Glomerular visceral epithelial cell (primary cell): ENCODE results near the gene ASTN2.

Experiments
- DNase-seq: peaks from one replicate; pipeline ENCODE4 v3.0.0-alpha.2; 2016; ENCODE audit errors: extremely low spot score

ASTN2 gene

DNA sequence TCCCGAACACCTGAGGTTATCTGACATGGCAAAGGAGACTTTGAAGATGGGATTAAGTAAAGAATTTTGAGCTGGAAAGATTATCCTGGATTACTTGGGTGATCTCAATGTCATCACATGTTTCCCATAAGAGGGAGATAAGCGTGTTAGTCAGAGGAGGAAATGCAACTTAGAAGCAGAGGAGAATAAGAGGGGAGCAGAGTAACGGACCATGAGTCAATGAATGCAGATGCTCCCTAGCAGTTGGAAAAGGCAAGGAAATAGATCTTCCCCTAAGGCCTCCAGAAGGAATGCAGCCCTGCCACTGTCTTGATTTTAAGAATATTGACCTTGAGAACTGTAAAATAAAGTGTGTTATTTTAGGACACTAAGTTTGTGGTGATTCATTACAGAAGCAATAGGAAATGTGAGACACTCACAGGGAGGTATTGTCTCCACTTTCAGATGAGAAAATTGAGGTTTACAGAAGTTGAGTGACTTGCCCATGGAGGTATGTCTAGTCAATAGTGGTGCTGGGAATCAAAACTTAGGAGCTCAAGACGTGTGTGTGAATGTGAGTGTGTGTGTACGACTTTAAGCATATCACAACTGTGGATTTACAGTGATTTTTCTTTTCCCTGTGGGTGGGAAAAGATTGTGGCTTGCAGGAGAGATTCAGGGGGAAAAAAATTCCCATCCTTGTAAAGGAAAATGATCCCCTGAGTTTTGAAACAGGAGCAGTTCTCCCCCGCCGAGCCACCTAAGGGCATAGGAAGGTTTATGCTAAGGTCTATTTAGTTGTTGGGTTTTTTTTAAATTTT is 602.4 kb downstream of the ASTN2 start:
- no peak for DNase-seq

DNA sequence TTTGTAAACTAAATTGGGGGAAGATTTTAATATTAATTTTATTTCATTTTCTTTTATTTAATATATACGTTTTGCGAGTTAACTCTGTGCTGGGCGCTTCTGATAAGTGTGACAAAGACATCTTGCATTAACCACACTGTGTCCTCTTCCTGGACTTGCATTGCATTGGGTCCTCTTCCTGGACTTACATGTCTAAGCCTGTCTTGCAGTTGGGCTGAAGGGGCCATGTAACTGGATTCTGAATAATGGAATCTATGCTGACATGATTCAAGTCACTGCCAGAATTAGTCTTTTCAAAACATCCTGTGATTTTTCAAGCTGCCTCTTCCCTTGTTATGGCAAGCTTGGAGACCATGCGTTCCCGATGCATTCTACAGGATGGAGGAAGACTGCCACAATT is 605.2 kb downstream of the ASTN2 start:
- DNase-seq: no peak

DNA sequence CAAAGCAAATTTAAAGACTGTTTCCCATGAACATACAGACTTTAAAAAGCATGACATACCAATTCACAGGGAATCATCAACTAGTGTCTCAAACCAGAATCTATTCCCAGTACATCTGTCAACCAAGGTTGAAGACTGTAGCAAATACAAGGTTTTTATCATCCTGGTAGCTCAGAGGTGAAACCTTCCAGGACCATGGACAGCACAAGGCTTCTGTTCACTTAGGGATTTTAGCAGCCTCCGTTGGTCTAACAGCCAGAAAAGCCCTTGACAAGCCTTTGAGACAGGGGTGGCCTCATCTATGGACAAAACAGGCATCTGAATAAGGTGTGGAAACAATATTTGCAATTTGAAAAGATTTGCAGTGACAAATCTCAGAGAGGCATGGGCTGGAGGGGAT is 608.8 kb downstream of the ASTN2 start:
- peak; percentile 10 for DNase-seq

DNA sequence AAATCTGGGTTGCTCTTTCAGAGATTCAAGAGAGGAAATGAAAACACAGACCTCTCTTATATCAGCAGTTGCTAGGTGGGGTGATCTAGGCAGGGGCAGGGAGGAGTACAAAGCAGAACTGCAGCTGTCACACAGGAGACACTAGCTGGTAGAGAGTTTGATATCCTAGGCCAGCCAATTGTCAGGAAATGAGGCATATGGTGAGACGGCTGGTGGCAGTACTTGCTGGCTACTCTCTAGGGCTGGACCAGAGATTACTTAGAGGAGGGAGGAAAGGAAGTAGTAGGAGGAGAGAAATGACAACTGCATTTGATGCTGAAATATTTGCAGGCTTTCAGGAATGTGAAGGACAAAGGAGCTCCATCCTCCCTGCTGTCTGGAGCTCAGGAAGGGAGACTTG is 614.0 kb downstream of the ASTN2 start:
- no peak for DNase-seq

DNA sequence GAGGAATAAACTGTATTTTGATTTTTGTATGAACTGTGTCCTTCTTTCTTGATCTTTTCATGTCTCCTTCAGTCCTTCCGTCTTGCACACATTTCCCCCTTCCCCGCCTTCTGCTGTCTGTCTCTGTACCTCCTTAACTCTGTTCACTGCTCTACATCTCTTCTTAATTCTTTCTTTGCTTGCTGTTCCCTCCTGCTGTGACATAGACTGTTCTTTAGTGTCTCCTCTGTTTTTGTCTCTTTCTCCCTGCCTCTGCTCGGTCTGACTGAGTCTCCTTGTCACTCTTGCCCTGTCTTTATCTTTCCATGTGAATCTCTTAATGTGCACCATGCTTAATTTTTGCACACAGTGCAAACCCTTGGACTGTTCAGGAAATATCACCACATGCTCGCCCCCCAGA is 614.8 kb downstream of the ASTN2 start:
- no peak for DNase-seq

DNA sequence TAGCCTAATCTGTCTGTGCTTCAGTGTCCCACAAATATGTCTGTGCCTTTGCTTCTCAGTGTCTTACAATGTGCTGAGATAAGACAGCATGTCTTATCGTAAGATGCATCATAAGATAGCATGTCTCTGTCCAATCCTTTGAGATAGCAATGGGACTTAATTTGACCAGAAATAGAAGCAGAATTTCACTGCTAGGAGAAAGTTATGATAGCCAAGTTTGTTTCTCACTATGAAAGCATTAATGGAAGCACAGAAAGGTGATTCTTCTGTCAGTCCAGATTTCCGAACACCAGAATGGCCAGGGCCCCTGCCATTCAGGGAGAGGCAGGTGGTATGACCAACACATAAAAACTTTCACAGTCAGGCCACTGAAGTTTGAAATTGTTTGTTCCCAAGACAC is 616.3 kb downstream of the ASTN2 start:
- no peak for DNase-seq

DNA sequence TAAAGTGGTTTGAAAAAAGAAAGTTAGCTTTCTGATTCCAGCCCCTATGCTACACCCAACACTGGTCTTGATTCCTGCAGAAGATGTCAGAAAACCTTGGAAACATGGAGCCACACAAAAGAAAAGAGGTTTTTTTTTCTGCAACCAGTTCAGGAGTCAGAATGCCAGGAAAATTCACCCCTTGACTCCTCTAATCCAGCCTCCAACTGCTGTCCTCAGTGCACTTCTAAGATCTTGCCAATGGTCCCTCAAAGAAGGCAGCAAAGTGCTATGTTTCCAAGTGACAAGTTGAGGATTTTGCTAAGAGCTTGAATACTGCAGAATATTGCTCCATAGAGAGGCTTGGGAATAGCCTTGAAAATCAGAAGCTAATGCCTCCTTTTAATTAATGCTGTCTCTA is 617.6 kb downstream of the ASTN2 start:
- no peak for DNase-seq

DNA sequence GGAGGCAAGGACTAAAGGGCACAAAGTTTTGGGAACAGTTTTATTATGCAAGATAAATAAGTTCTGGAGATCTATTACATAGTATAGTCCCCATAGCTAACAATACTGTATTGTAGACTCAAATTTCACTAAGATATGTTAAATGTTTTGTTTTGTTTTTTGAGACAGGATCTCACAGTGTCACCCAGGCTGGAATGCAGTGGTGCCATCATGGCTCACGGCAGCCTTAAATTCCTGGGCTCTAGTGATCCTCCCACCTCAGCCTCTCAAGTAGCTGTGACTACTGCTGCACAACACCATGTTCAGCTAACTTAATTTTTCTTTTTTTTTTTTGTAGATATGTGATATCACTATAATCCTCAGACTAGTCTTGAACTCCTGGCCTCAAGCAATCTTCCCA is 618.2 kb downstream of the ASTN2 start:
- DNase-seq: no peak

DNA sequence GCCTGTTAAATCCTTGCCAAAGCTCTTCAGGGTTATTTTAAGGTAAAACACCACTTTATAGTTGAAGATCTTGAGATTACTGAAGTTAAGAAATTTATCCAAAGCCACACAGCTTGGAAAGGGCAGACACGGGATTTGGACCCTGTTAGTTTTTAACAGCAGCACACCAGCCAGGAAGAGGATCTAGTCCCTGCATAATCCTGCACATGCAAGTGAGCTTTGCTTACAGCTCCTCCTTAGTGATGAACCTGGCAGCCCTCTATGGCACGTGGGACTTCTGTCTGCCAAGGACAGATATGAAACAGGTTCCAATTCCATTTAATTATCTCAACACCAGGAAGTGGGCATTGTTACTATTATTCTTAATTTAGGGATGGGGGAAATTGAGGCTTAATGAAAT is 619.0 kb downstream of the ASTN2 start:
- no peak for DNase-seq

DNA sequence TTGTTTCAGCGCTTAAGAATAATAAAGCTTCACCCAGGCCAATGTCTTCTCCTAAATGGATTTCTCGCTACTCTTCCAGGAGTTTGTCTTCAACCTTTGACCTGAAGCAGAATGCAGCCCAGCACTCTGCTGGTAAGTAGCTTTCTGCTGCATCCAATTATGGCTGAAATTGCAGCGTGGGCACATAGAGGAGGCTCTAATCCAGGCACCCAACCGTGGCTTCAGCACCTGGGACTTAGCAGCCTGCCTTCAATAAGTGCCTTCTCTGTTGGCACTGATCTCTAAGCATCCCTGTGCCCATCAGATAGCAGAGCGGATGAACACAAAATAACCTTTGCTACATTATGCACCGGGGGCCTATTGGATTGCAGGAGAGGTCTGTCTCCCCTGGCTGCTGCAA is 622.6 kb downstream of the ASTN2 start:
- no peak for DNase-seq

DNA sequence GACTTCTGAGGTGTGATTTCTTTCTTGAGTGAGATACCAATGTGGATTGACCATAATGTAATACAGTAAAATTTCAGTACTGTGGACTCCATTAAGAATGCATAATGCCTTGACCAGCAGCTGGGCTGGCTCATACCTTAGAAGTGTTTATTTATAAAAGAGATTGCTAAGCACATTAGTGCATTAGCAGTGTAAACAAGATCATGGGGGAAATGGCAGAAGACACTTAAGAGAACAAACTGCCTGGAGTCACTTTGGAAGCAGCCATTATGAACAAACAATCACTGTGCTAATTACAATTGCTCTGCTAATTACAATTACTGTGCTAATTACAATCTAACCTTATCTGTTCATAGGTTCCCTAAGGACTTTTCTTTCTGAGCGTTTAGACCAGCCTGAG is 623.5 kb downstream of the ASTN2 start:
- DNase-seq: no peak

DNA sequence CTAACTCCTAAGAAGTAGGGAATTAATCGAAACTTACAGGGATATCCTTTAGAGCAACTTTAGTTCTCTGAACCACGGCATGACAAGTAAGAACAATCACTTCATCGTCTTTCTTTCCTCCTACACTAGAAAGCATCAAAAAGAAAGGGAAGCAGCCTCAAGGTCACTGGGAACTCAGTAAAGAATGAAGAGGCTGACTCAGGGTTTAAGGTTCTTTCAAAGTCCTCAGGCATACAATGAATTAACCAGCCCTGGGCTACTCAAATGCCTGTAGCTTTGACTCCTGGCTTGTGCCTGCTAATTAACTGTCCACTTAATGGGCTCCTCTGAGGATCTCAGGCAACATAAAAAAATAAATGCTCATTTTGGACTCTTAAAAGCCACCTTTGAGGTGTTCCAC is 625.8 kb downstream of the ASTN2 start:
- DNase-seq: no peak

DNA sequence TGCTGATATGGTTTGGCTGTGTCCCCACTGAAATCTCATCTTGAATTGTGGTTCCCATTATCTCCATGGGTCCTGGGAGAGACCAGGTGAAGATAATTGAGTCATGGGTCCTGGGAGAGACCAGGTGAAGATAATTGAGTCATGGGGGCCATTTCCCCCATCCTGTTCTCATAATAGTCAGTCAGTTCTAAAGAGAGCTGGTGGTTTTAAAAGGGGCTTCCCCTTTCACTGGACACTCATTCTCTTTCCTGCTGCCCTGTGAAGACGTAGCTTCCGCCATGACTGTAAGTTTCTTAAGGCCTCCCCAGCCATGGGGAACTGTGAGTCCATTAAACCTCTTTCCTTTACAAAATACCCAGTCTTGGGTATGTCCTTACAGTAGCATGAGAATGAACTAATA is 628.1 kb downstream of the ASTN2 start:
- no peak for DNase-seq

DNA sequence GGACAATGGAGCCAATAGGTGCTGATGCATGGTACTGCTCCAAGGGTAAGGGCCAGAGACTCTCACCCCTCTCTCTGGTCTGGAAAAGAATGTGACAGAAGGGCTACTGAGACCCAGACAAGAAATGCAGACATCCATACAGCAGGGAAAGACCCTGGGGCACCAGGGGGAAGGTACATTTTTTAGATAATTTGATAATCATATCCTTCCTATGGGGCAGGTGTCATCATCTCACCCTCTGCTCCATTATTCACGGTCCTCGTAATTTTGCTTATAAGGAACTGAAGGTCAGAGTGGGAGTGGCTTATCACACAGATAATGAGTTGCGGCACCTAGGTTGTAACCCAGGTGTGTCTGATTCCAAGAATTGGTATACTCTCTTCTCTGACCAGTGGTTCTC is 637.7 kb downstream of the ASTN2 start:
- DNase-seq: no peak

DNA sequence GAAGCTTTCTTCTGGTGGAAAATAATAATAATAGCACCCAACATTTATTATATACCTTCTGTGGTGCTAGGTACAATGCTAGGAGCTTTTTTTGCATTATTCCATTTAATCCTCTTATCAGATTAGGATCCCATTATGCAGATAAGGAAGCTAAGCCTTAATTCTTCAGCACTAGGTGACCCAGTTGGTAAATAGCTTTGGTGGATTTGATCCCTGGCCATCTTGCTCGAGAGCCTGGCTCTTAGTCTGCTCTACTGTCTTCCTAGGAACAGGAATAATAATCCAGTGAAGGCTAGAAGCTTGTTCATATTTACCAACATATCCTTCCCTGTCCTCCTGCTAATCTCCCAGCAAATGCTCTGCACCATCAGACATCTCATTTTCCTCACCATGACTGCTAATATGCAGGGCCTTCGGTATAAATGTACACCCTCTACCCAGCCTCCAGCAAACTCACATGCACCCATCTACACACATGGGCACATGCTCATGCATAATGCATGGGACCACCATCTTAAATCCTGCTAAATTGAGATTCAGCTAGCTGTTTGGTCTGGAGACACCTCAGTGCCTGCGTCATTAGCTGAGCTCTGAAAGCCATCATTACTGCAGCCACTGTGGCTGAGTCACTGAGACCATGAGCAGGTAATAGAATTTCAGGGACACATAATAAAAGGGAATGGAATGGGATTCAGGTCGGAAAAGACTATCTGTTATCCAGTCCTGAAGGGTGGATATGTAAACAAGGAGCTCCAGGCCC is 640.3 kb downstream of the ASTN2 start:
- DNase-seq: no peak

DNA sequence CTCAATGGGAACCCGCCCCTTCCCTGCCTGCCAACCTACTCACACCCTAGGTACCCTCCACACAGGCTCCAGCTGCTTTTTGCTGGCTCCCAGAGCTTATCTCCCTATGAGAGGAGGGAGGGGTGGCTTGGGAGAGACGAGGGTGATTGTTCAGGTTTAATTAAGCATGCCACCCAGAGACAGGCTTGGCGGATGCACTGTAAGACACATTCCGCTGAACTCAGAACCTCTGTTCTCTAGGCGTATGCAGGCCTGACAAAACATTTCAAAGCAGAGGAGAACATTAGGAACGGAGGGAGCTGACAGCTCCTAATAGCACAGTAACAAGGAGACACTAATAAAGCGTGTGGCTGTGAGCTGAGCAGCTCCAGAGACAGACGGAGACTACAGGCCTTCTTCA is 647.6 kb downstream of the ASTN2 start:
- DNase-seq: no peak

DNA sequence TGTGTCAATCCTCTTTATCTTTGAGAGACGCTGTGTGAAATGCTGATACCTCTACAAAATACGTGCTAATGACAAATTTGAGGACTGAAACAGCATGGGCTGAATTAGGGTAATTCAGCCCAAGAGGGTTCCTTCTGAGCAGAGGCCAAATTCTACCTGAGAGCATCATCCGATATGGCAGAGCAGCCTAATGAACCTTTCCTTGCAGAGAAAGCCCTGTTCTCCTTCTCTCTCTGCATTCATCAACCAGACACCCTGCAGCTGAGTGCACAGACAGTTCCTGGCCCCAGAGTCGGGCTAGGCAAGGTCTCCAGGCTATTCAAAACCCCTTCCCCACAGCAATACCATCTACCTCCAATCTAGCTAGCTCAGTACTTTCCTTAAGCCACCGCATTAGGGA is 649.8 kb downstream of the ASTN2 start:
- DNase-seq: no peak

DNA sequence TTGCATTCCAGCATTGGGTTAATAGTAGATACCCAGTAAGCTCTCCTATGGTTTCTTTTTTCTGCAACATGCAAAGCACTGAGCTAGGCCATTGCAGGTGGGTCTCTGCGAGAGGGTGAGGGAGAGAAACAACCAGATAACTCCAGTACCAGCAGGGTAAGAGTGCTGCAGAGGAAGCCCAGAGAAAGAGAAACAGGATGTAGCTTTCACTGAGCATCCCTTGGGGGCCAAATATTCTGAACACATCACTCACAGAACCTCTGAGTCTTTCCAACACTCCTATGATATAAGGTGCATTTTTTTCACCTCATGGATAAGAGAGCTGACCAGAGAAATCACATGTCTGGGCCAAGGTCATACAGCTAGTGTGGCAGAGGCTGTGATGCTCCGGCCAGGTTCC is 651.1 kb downstream of the ASTN2 start:
- no peak for DNase-seq

DNA sequence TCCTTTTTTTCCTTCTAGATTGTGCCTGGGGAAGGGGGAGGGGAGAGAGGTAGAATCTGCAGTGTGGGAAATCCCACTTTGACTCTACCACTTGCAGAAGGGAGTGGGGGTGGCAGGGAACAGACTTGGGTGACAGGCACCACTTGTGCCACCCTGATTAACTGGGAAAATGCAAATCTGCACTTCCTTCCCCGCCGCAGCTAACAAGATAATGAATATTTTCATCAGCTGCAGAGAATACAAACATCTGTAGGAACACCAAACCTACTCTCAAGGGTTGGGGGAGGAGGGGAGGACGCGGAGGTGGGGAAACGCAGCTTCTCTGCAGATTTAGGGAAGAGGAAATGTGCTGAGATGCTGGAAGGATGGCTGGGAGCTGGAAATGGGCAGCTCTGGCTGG is 654.2 kb downstream of the ASTN2 start:
- DNase-seq: no peak

DNA sequence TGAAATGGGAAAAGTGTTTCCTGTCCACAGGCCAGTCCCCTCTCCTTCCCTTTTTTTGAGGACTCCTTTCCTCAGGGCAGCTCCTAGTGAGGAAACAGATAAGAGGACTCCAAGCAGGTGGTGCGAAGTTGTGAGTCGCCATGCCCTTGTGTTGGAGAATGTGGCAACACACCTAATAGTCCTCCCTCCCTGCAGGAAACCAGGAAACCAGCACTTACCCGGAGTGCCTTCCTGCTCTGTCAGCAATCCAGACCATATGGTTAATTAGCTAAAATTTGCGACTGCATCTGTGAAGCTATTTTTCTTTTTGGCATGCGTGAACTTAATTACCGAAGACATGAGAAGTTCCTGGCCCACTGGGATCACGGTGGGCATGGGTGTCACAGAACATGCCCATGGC is 657.8 kb downstream of the ASTN2 start:
- no peak for DNase-seq

DNA sequence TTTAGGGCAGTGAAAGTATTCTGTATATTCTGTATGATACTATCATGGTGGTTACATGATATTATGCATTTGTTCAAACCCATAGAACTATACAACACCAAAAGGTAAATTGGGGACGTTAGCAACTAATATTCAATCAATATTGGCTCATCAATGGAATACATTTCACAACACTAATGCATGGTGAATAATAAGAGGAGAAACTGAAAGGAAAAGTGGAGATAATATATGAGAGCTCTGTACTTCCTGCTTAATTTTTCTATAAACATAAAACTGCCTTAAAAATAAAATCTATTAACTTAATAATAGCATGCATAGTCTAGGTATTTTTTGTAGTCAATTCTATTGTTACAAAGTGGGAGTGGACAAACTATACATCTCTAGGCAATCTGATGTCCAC is 661.5 kb downstream of the ASTN2 start:
- DNase-seq: no peak

DNA sequence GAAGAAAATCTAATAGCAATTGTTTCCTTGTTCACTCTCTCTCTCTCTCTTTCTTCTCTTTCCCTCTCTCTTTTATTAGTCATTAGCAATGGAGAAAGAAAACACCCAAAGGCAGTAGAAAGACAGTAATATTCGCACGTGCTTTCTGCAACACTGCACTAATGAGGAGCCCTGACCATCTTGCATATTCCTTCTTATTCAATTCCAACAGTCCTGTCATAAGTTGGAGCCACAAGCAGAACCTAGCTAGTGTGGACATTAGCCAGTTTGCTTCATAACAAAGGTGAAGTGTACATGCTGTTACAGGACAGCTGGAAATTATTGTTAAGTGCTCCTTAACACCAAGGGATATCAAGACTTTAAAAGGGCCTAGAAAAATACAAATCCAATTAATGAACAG is 664.3 kb downstream of the ASTN2 start:
- no peak for DNase-seq

DNA sequence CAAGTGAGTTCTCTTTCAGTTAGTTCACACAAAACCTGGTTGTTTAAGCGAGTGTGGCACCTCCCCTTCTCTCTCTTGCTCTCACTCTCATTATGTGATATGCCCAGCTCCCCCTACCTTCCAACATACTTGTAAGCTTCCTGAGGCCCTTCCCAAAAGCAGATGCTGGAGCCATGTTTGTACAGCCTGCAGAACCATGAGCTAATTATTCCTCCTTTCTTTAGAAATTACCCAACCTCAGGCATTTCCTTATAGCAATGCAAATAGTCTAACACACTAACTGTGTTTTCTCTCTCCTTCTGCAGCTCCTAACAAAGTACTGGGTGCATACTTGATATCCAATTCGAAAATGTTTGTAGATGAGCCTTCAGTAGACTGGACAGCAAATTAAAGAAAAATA is 665.1 kb downstream of the ASTN2 start:
- DNase-seq: no peak

DNA sequence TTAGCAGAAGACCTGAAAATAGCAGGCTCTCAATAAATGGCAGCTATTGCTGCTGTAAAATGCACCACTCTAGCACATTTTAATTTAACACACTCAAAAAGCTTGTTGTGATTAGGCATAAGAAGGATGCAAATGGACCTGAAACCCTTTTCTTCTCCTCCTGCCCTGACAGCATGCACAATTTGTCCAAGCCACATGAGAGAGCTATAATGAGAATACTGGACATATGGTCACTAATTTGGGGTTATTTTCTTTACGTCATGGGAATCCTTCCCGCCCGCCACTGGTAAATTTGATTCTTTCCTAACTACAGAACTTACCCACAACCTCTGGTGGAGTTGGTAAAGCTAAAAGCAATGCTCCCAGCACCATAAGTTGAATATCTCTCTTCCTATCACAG is 665.7 kb downstream of the ASTN2 start:
- DNase-seq: no peak
